Activated CD8-positive, alpha-beta T cell treated with anti-CD3 and anti-CD28 coated beads, Interleukin-2, amount 10 ng/mL, durations not matched to agents 7 days and 5 days (primary cell): Measurements from ENCODE around the gene RXFP2. TPM values are rescaled to one million over a fixed set of nuclear protein-coding genes. Genes with fewer than 3 reads are reported as not detected.

Experiments
- ATAC-seq: fragments of 150-1000 bp; cut with Tn5 transposase; one replicate; pipeline ENCODE4 v1.10.0; 2021; ENCODE audit warnings: moderate library complexity
- CTCF ChIA-PET: fragments of 350-600 bp; sonication (Branson Sonifier 250); formaldehyde crosslinking; loops from one replicate; lab custom pipeline; 2021; ENCODE audit warnings: antibody characterized with exemption; lab: Charles Lee
- POLR2A ChIA-PET: fragments of 350-600 bp; sonication (Branson Sonifier 250); formaldehyde crosslinking; loops from one replicate; lab custom pipeline; 2021; ENCODE audit warnings: antibody characterized with exemption; lab: Charles Lee
- DNase-seq: peaks from one replicate; pipeline ENCODE4 v3.0.0-alpha.2; 2020
- H3K27ac Mint-ChIP-seq: one replicate; pipeline ENCODE4 v1.8.0; 2021; ENCODE audit warnings: mild to moderate bottlenecking, mixed read lengths
- H3K27me3 Mint-ChIP-seq: one replicate; pipeline ENCODE4 v1.8.0; 2021; ENCODE audit warnings: low read depth, mixed read lengths
- H3K36me3 Mint-ChIP-seq: one replicate; pipeline ENCODE4 v1.8.0; 2021; ENCODE audit warnings: low read depth, mixed read lengths
- H3K4me1 Mint-ChIP-seq: one replicate; pipeline ENCODE4 v1.8.0; 2021; ENCODE audit warnings: low read depth, mixed read lengths
- H3K4me3 Mint-ChIP-seq: one replicate; pipeline ENCODE4 v1.8.0; 2021; ENCODE audit warnings: mild to moderate bottlenecking, mixed read lengths
- H3K9me3 Mint-ChIP-seq: one replicate; pipeline ENCODE4 v1.8.0; 2022; ENCODE audit warnings: mixed read lengths; ENCODE audit not compliant: insufficient read depth
- total RNA-seq, 2 experiments: library from RNA; stranded (reverse); gene quantifications; one replicate each; pipeline ENCODE4 v1.2.3, GENCODE V29; 2021

Gene RXFP2, protein sequence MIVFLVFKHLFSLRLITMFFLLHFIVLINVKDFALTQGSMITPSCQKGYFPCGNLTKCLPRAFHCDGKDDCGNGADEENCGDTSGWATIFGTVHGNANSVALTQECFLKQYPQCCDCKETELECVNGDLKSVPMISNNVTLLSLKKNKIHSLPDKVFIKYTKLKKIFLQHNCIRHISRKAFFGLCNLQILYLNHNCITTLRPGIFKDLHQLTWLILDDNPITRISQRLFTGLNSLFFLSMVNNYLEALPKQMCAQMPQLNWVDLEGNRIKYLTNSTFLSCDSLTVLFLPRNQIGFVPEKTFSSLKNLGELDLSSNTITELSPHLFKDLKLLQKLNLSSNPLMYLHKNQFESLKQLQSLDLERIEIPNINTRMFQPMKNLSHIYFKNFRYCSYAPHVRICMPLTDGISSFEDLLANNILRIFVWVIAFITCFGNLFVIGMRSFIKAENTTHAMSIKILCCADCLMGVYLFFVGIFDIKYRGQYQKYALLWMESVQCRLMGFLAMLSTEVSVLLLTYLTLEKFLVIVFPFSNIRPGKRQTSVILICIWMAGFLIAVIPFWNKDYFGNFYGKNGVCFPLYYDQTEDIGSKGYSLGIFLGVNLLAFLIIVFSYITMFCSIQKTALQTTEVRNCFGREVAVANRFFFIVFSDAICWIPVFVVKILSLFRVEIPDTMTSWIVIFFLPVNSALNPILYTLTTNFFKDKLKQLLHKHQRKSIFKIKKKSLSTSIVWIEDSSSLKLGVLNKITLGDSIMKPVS
- not detected for total RNA-seq

DNA sequence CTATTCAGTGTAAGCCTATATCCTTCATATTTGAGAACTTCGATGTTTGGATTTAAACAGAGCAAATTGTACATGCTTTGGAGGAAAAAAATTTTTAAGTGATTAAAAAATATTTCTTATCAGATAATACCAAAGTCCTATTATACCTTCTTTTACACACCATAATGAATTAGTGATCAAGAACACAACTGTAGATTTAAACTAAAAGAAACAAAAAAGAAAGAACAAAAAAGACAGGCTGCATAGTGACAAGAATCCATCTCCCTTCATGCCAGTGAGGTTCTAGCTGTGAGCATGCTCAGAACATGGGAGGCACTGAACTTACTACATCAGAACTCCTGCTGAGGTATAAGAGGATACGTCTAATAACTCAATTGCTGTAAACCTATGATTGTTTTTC is at the start of gene RXFP2:
RXFP2 (plus strand) TSS at position 301 of the 400 bp plus-strand sequence; CDS start at position 388, 87 bp downstream.
- Mint-ChIP-seq H3K4me3 (no peak within 1 kb of the TSS), H3K36me3 (no peaks in the 10 kb centered on the region), H3K9me3 (no peaks in the 10 kb centered on the region), H3K4me1 (peaks cover 2% of the 10 kb centered on the region), H3K27ac (no peak within 1 kb of the TSS), H3K27me3 (peaks cover 8% of the 10 kb centered on the region)
- ChIA-PET POLR2A (no interaction called here), CTCF (no interaction called here)
- DNase-seq, result no peak
- no peak for ATAC-seq

DNA sequence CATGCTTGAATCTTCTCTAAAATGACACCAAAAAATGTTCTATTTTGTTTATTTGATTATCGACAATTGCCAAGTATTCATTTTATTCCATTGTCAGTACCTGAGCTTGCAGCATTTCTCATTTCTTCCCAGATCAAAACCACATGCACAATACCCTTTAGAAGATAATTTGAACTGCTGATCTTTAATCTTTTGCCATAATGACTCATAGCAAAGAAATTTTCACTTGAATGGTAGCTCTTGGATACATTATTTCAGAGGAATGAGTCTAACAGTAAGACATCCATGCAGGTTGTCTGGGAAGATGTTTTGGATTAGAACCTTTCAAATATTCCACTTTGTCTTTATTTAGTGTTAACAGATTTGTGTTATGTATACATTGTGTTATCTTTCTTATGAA is 42.0 kb upstream of the RXFP2 start:
- ChIA-PET POLR2A (no interaction called here), CTCF (no interaction called here)
- no peak overlapping the region for H3K27ac Mint-ChIP-seq
- peaks cover 6% of the 10 kb centered on the region for H3K9me3 Mint-ChIP-seq
- H3K27me3 Mint-ChIP-seq, result no peaks in the 10 kb centered on the region
- no peak overlapping the region for H3K4me3 Mint-ChIP-seq
- ATAC-seq (no peak), DNase-seq (no peak)
- H3K4me1 Mint-ChIP-seq, result no peaks in the 10 kb centered on the region
- no peaks in the 10 kb centered on the region for H3K36me3 Mint-ChIP-seq

DNA sequence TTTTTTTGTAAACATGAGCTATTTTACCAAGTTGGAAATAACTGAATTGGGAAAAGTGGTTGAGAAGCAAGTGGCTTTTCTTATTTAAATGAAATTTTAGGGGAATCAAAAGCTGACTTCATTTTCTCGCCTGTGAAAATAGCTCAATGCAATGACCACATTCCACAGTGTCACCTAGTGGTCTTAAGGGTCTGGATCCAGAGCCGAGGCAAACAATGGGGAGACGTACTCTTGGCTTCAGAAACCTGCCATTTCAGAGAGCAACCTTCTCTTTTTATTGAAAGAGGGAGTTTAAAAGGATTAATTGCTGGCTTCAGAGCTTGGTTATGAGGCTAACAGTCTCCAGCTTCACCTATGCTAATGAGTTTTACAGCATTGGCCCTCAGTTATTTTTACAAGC is 39.7 kb upstream of the RXFP2 start:
- ChIA-PET CTCF (no interaction called here), POLR2A (no interaction called here)
- no peak overlapping the region for H3K4me3 Mint-ChIP-seq
- H3K27ac Mint-ChIP-seq, result no peak overlapping the region
- ATAC-seq (no peak), DNase-seq (no peak)
- no peaks in the 10 kb centered on the region for H3K36me3 Mint-ChIP-seq
- H3K27me3 Mint-ChIP-seq, result no peaks in the 10 kb centered on the region
- H3K9me3 Mint-ChIP-seq, result peaks cover under 1% of the 10 kb centered on the region
- H3K4me1 Mint-ChIP-seq, result no peaks in the 10 kb centered on the region

DNA sequence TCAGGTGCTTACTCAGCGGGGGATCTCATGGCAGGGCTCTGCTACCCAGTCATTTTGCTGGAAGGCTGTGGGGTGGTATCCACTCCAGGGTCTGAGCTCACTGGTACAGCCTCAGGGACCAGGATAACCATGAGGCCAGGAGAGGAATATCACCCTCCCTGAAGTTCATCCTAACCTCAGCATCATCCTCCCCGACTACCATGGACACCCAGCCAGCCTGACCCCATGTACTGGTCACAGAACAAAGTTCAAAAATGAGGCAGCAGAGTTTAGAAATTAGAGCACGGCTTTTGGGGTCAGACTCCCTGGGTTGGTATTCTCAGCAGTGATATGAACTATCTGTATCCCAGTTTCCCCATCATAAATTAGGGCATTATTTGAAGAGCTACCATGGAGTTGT is 35.5 kb upstream of the RXFP2 start:
- POLR2A ChIA-PET, result no interaction called here
- H3K4me3 Mint-ChIP-seq, result no peak overlapping the region
- CTCF ChIA-PET, result no interaction called here
- H3K36me3 Mint-ChIP-seq, result no peaks in the 10 kb centered on the region
- ATAC-seq (no peak), DNase-seq (no peak)
- no peak overlapping the region for H3K27ac Mint-ChIP-seq
- H3K27me3 Mint-ChIP-seq, result no peaks in the 10 kb centered on the region
- no peaks in the 10 kb centered on the region for H3K4me1 Mint-ChIP-seq
- no peaks in the 10 kb centered on the region for H3K9me3 Mint-ChIP-seq

DNA sequence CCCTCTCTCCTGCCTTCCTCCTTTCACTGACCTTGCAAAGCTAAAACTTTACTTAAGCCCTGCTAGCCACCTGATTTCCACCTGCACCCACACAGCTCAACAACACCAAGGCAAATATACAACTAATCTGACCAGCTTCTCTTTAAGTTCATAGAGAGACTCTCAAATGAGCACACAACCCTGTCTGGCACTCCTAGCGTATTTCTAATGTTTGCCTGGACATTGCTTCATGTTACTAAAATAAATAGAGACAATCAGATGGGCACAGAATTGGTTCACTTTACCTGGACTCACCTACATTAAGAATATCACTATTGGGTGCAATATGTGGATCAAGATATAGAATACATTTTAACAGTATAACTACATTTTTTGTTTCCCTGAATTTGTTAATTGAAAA is 33.2 kb upstream of the RXFP2 start:
- no peak overlapping the region for H3K4me3 Mint-ChIP-seq
- DNase-seq (no peak), ATAC-seq (no peak)
- no peaks in the 10 kb centered on the region for H3K4me1 Mint-ChIP-seq
- POLR2A ChIA-PET, result no interaction called here
- H3K36me3 Mint-ChIP-seq, result no peaks in the 10 kb centered on the region
- no peaks in the 10 kb centered on the region for H3K9me3 Mint-ChIP-seq
- no peak overlapping the region for H3K27ac Mint-ChIP-seq
- CTCF ChIA-PET, result no interaction called here
- H3K27me3 Mint-ChIP-seq, result no peaks in the 10 kb centered on the region

DNA sequence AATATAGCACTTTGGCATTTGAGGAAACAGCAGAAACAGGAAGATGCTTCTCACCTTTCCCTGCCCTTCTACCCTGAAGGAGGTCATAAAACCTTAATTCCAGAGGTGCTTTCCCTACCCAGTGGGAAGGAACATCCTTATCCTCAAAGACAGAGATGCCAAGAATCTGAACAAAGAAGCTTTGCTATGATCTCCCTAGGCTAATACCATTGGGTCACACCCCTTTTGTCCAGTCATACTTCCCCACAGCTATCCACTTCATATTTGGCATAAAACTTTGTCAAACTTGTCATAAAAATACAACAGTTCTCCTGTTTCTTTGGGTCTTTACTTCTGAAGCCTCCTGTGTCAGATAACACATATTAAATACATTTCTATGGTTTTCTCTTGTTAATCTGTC is 21.7 kb upstream of the RXFP2 start:
- DNase-seq (no peak), ATAC-seq (no peak)
- Mint-ChIP-seq H3K4me1 (no peaks in the 10 kb centered on the region), H3K27ac (no peak overlapping the region), H3K9me3 (no peaks in the 10 kb centered on the region), H3K36me3 (no peaks in the 10 kb centered on the region), H3K27me3 (no peaks in the 10 kb centered on the region), H3K4me3 (no peak overlapping the region)
- POLR2A ChIA-PET, result no interaction called here
- CTCF ChIA-PET, result no interaction called here

DNA sequence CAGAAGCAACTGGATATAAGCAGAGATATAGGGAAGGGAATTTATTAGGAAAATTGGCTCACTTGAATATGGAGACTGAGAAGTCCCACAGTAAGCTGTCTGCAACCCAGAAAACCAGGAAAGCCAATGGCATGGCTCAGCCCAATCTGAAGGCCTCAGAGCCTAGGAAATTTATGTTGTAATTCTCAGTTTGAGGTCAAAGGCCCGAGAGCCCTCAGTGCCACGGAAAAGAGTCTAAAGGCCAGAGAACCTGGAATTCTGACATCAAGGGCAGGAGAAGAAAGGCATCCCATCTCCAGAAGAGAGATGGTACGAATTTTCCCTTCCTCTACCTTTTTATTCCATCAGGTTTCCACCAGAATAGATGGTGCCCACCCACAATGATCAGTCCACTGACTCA is 20.1 kb upstream of the RXFP2 start:
- ATAC-seq (no peak), DNase-seq (no peak)
- POLR2A ChIA-PET, result no interaction called here
- no peaks in the 10 kb centered on the region for H3K36me3 Mint-ChIP-seq
- no peak overlapping the region for H3K4me3 Mint-ChIP-seq
- no peaks in the 10 kb centered on the region for H3K4me1 Mint-ChIP-seq
- H3K27ac Mint-ChIP-seq, result no peak overlapping the region
- CTCF ChIA-PET, result no interaction called here
- no peaks in the 10 kb centered on the region for H3K27me3 Mint-ChIP-seq
- no peaks in the 10 kb centered on the region for H3K9me3 Mint-ChIP-seq

DNA sequence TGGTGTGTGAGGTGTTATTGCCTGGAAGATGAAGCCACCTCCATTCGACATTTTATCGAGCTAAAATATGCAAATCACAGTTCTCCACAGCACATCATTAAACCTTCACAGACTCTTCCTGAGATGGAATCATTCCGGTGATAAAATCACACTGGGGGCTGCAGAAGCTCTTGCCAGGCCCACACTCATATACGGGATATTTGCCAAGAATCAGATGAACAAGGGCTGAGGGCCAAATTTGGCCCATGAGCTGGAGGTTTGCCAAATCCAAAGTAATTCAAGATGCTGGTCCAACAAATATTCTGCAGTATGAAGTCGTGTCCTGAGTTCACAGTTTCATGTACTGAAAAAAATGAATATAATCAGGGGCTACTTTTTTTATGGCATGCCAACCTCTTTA is 16.7 kb upstream of the RXFP2 start:
- DNase-seq (no peak), ATAC-seq (no peak)
- H3K27me3 Mint-ChIP-seq, result no peaks in the 10 kb centered on the region
- H3K4me1 Mint-ChIP-seq, result no peaks in the 10 kb centered on the region
- ChIA-PET POLR2A (no interaction called here), CTCF (no interaction called here)
- no peaks in the 10 kb centered on the region for H3K36me3 Mint-ChIP-seq
- H3K27ac Mint-ChIP-seq, result no peak overlapping the region
- H3K9me3 Mint-ChIP-seq, result no peaks in the 10 kb centered on the region
- H3K4me3 Mint-ChIP-seq, result no peak overlapping the region

DNA sequence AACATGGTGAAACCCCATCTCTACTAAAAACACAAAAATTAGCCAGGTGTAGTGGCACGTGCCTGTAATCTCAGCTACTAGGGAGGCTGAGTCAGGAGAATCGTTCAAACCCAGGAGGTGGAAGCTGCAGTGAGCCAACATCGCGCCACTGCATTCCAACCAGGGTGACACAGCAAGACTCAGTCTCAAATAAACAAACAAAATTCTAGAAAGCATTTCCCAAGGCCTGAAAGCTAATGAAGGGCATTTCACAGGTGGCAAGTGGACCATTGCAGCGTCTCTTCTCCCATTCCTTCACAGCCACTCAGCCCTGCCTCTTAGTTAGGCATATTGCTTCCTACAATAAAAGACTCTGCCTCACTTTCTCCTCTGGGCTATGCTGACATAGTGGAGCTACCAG is 13.5 kb upstream of the RXFP2 start:
- POLR2A ChIA-PET, result no interaction called here
- no peak for DNase-seq
- ATAC-seq, result no peak
- CTCF ChIA-PET, result no interaction called here
- Mint-ChIP-seq H3K4me3 (no peak overlapping the region), H3K27ac (no peak overlapping the region), H3K36me3 (no peaks in the 10 kb centered on the region), H3K27me3 (no peaks in the 10 kb centered on the region), H3K9me3 (no peaks in the 10 kb centered on the region), H3K4me1 (no peaks in the 10 kb centered on the region)

DNA sequence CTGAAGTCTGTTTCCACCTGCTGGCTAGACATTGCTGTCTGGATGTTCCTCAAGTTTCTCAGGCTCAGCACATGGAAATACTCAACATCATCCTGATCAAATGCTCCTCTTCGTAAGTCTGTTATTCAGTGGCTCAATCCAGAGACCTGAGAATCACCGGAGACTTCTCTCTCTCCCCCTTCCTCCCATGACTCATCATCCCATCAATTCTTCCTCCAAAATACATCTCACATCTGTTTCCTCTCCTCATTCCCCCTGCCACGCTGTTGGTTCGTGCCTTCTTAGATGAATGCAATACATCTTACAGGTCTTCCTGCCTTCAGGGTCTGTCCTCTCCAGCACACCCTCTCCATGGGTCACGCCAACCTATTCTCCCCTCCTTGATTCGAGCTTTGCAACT is 7.4 kb upstream of the RXFP2 start:
- H3K36me3 Mint-ChIP-seq, result no peaks in the 10 kb centered on the region
- H3K27ac Mint-ChIP-seq, result no peak overlapping the region
- no peaks in the 10 kb centered on the region for H3K4me1 Mint-ChIP-seq
- H3K4me3 Mint-ChIP-seq, result no peak overlapping the region
- H3K27me3 Mint-ChIP-seq, result peaks cover 6% of the 10 kb centered on the region
- CTCF ChIA-PET, result no interaction called here
- no peaks in the 10 kb centered on the region for H3K9me3 Mint-ChIP-seq
- no peak for ATAC-seq
- POLR2A ChIA-PET, result interaction anchor here (0.7 kb wide), 1 partner anchor 235 kb away, joined by 3 read pairs; no protein-coding TSS in a partner anchor
- DNase-seq, result no peak

DNA sequence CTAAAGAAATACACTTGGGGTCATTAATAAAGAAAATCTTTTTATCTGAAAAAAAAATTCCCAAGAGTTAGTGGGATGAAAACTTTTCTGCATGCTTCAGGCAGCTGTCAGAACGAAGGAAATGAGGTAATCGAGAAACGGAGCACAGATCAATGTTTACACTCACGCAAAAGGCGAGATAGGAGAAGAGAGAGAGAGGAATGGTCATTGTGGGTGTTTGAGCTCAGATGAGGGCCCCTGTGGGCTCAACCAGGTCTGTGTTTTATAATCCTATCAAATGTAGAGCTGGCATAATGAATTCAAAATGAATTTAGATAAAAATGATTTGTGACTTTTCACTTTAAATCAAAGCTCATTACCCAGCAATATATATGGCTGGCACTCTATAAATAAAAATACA is 6.3 kb upstream of the RXFP2 start:
- POLR2A ChIA-PET, result no interaction called here
- Mint-ChIP-seq H3K9me3 (no peaks in the 10 kb centered on the region), H3K4me3 (no peak overlapping the region), H3K36me3 (no peaks in the 10 kb centered on the region), H3K4me1 (no peaks in the 10 kb centered on the region), H3K27ac (no peak overlapping the region), H3K27me3 (peaks cover 6% of the 10 kb centered on the region)
- DNase-seq (no peak), ATAC-seq (no peak)
- CTCF ChIA-PET, result interaction anchor here (1.0 kb wide), 1 partner anchor 8 kb away, joined by 3 read pairs; no protein-coding TSS in a partner anchor

DNA sequence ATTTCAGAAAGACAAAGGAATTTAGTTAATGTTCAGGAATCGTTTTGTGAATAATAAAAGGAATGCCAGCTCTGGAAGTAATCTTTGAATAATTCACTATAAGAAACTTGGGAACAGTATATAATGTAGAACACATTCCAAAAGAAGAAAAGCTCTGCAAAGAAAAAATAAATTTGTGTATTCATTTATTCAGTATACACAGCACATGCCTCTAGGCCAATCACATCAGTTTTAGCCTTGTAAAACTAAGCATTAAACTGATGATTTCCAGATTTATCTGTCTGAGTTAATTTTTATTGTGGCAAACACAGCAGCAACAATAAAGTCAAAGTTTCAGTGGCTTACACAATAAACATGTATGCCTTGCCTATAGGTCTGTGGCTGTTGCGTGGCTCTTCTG is 5.7 kb upstream of the RXFP2 start:
- H3K27me3 Mint-ChIP-seq, result peaks cover 6% of the 10 kb centered on the region
- no peaks in the 10 kb centered on the region for H3K36me3 Mint-ChIP-seq
- ChIA-PET POLR2A (no interaction called here), CTCF (interaction anchor here (1.0 kb wide), 1 partner anchor 8 kb away, joined by 3 read pairs; no protein-coding TSS in a partner anchor)
- no peaks in the 10 kb centered on the region for H3K9me3 Mint-ChIP-seq
- no peak overlapping the region for H3K4me3 Mint-ChIP-seq
- no peaks in the 10 kb centered on the region for H3K4me1 Mint-ChIP-seq
- no peak overlapping the region for H3K27ac Mint-ChIP-seq
- no peak for ATAC-seq
- no peak for DNase-seq
